ENCODE data around the gene MT1M.
A peak's percentile ranks its signal among the peaks of the same experiment; 100 is the strongest.
"Not testable (repeated sequence)": the region's sequence is repeated elsewhere in the genome, so short reads cannot be mapped to it uniquely, and the experiment has no call there.

MT1M gene

GRCh38 chr16:56608876-56609462, 23.5 kb upstream of the MT1M start:
- no peak for DNase-seq (ENCODE audit: low spot score)

GRCh38 chr16:56609463-56609921, 23.0 kb upstream of the MT1M start:
- no peak for DNase-seq (ENCODE audit: low spot score)

GRCh38 chr16:56610017-56610608, 22.3 kb upstream of the MT1M start:
- peak; percentile 56 for DNase-seq (ENCODE audit: low spot score)

GRCh38 chr16:56610609-56611111, 21.8 kb upstream of the MT1M start:
- DNase-seq (ENCODE audit: low spot score): no peak

GRCh38 chr16:56611281-56611833, 21.1 kb upstream of the MT1M start:
- peak; percentile 56 for DNase-seq (ENCODE audit: low spot score)

GRCh38 chr16:56613706-56614105, 18.8 kb upstream of the MT1M start:
- no peak for DNase-seq (ENCODE audit: low spot score)

- DNase-seq (ENCODE audit: low spot score): no peak
Measured at GRCh38 chr16:56614549-56614991, 17.9 kb upstream of the MT1M start.

- no peak for DNase-seq (ENCODE audit: low spot score)
Measured at GRCh38 chr16:56615353-56615752, 17.1 kb upstream of the MT1M start.

GRCh38 chr16:56616608-56617211, 15.7 kb upstream of the MT1M start:
- DNase-seq (ENCODE audit: low spot score): no peak

- DNase-seq (ENCODE audit: low spot score): peak; percentile 82
Measured at GRCh38 chr16:56617212-56618085, 15.0 kb upstream of the MT1M start.

- no peak for DNase-seq (ENCODE audit: low spot score)
Measured at GRCh38 chr16:56618138-56618537, 14.3 kb upstream of the MT1M start.

- DNase-seq (ENCODE audit: low spot score): no peak
Measured at GRCh38 chr16:56620339-56620897, 12.0 kb upstream of the MT1M start.

GRCh38 chr16:56621665-56622445, 10.6 kb upstream of the MT1M start:
- not testable (repeated sequence) for DNase-seq (ENCODE audit: low spot score)

GRCh38 chr16:56623184-56623583, 9.3 kb upstream of the MT1M start:
- not testable (repeated sequence) for DNase-seq (ENCODE audit: low spot score)

- DNase-seq (ENCODE audit: low spot score): no peak
Measured at GRCh38 chr16:56623637-56624036, 8.8 kb upstream of the MT1M start.

GRCh38 chr16:56625140-56625942, 7.1 kb upstream of the MT1M start, which contains the start of gene MT1E:
Gene MT1E, plus strand, starts transcription at chr16:56625781. Its CDS starts 71 bp downstream, at chr16:56625852.
- DNase-seq (ENCODE audit: low spot score): peak; percentile 94

GRCh38 chr16:56625943-56626654, 6.4 kb upstream of the MT1M start:
- peak; percentile 67 for DNase-seq (ENCODE audit: low spot score)

GRCh38 chr16:56626685-56627084, 5.8 kb upstream of the MT1M start:
- DNase-seq (ENCODE audit: low spot score): no peak
